IgD-negative memory B cell (primary cell): ENCODE results near the gene FOS. TPM values are rescaled to one million over a fixed set of nuclear protein-coding genes. Genes with fewer than 3 reads are reported as not detected.
A peak's percentile ranks its signal among the peaks of the same experiment; 100 is the strongest.
"Not testable (repeated sequence)": the region's sequence is repeated elsewhere in the genome, so short reads cannot be mapped to it uniquely, and the experiment has no call there.

Source experiments
- H3K27ac Mint-ChIP-seq, 3 donors: one replicate each; pipeline ENCODE4 v1.8.0; 2020 to 2022; ENCODE audit warnings: mild to moderate bottlenecking in 3 of 3, mixed read lengths in 3 of 3, moderate library complexity in 1 of 3
- H3K27me3 Mint-ChIP-seq: one replicate; pipeline ENCODE4 v1.8.0; 2021; ENCODE audit warnings: mixed read lengths
- H3K36me3 Mint-ChIP-seq: one replicate; pipeline ENCODE4 v1.8.0; 2020; ENCODE audit warnings: mild to moderate bottlenecking, mixed read lengths
- H3K4me1 Mint-ChIP-seq, 3 donors: one replicate each; pipeline ENCODE4 v1.8.0; 2020 to 2022; ENCODE audit warnings: mixed read lengths in 3 of 3, mild to moderate bottlenecking in 1 of 3
- H3K4me3 Mint-ChIP-seq, 4 donors: one replicate each; pipeline ENCODE4 v1.8.0; 2020 to 2022; ENCODE audit warnings: mild to moderate bottlenecking in 4 of 4, mixed read lengths in 4 of 4, moderate library complexity in 3 of 4
- H3K9me3 Mint-ChIP-seq, 3 donors: one replicate each; pipeline ENCODE4 v1.8.0; 2020 to 2021; ENCODE audit warnings: mixed read lengths in 3 of 3, mild to moderate bottlenecking in 1 of 3
- polyA plus RNA-seq: library from polyadenylated mRNA; unstranded; fragments of 300-500 nt; fragmentation: Illumina TruSeq; gene quantifications from one replicate; pipeline ENCODE4 v1.2.3, GENCODE V29; 2021

The FOS gene
- polyA plus RNA-seq, 1 donor from 2014 or later = 487 TPM

GRCh38 chr14:75277815-75278421, 710 bp upstream of the FOS start:
- Mint-ChIP-seq H3K9me3 (no peaks in the 10 kb centered on the region), H3K4me1 (peaks cover 30 to 38% (median 35%) of the 10 kb centered on the region in 3 donors), H3K27ac (peak overlapping the region; percentile 97 to 98 (median 97)), H3K27me3 (peaks cover 64% of the 10 kb centered on the region), H3K36me3 (no peaks in the 10 kb centered on the region), H3K4me3 (peak overlapping the region; percentile 88 to 98 (median 96))

- H3K27me3 Mint-ChIP-seq = peaks cover 61% of the 10 kb centered on the region
Measured at GRCh38 chr14:75279153-75279762, 630 bp downstream of the FOS start.

GRCh38 chr14:75279763-75280290, 1.2 kb downstream of the FOS start:
- Mint-ChIP-seq H3K4me3 (peak overlapping the region; percentile 88 to 98 (median 96)), H3K27ac (peak overlapping the region; percentile 97 to 98 (median 97)), H3K4me1 (peaks cover 21 to 31% (median 24%) of the 10 kb centered on the region in 3 donors), H3K36me3 (no peaks in the 10 kb centered on the region), H3K27me3 (peaks cover 58% of the 10 kb centered on the region), H3K9me3 (no peaks in the 10 kb centered on the region)

More at GRCh38 chr14:75279153-75279762, 630 bp downstream of the FOS start:
- Mint-ChIP-seq H3K9me3 (no peaks in the 10 kb centered on the region), H3K27ac (peak overlapping the region; percentile 97 to 98 (median 97)), H3K4me1 (peaks cover 27 to 33% (median 27%) of the 10 kb centered on the region in 3 donors), H3K36me3 (no peaks in the 10 kb centered on the region), H3K4me3 (peak overlapping the region; percentile 88 to 98 (median 96))

- H3K36me3 Mint-ChIP-seq = no peaks in the 10 kb centered on the region
- peak overlapping the region; percentile 83 to 97 (median 92) for H3K4me3 Mint-ChIP-seq
- peaks cover 16 to 25% (median 19%) of the 10 kb centered on the region in 3 donors for H3K4me1 Mint-ChIP-seq
- H3K9me3 Mint-ChIP-seq = no peaks in the 10 kb centered on the region
- peak overlapping the region; percentile 48 to 98 (median 97) for H3K27ac Mint-ChIP-seq
- peaks cover 57% of the 10 kb centered on the region for H3K27me3 Mint-ChIP-seq
Measured at GRCh38 chr14:75280291-75280830, 1.7 kb downstream of the FOS start.

GRCh38 chr14:75280831-75281653, 2.4 kb downstream of the FOS start:
- Mint-ChIP-seq H3K27me3 (peaks cover 55% of the 10 kb centered on the region), H3K36me3 (no peaks in the 10 kb centered on the region), H3K27ac (peak overlapping the region; percentile 55 to 98 (median 80)), H3K4me3 (peak overlapping the region; percentile 9 to 95 (median 65)), H3K4me1 (peaks cover 13 to 25% (median 15%) of the 10 kb centered on the region in 3 donors), H3K9me3 (no peaks in the 10 kb centered on the region)

GRCh38 chr14:75281654-75282019, 3.0 kb downstream of the FOS start:
- H3K27me3 Mint-ChIP-seq = peaks cover 55% of the 10 kb centered on the region
- peak overlapping the region in 2 of 3 donors; percentile 80 to 98 for H3K27ac Mint-ChIP-seq
- H3K4me1 Mint-ChIP-seq = peaks cover 11 to 25% (median 12%) of the 10 kb centered on the region in 3 donors
- H3K9me3 Mint-ChIP-seq = no peaks in the 10 kb centered on the region
- no peaks in the 10 kb centered on the region for H3K36me3 Mint-ChIP-seq
- H3K4me3 Mint-ChIP-seq = peak overlapping the region in 3 of 4 donors; percentile 9 to 95 (median 67)

GRCh38 chr14:75282170-75282554, 3.5 kb downstream of the FOS start:
- peaks cover 9 to 25% (median 10%) of the 10 kb centered on the region in 3 donors for H3K4me1 Mint-ChIP-seq
- H3K36me3 Mint-ChIP-seq = no peaks in the 10 kb centered on the region
- H3K4me3 Mint-ChIP-seq = peak overlapping the region in 1 of 4 donors; percentile 95
- H3K27ac Mint-ChIP-seq = peak overlapping the region in 1 of 3 donors; percentile 98
- H3K27me3 Mint-ChIP-seq = peaks cover 54% of the 10 kb centered on the region
- H3K9me3 Mint-ChIP-seq = no peaks in the 10 kb centered on the region

GRCh38 chr14:75282555-75283161, 4.0 kb downstream of the FOS start:
- Mint-ChIP-seq H3K27me3 (peaks cover 54% of the 10 kb centered on the region), H3K4me1 (peaks cover 10 to 24% (median 10%) of the 10 kb centered on the region in 3 donors), H3K27ac (peak overlapping the region; percentile 67 to 98 (median 75)), H3K4me3 (peak overlapping the region in 2 of 4 donors; percentile 47 to 95)
- H3K9me3 Mint-ChIP-seq, H3K36me3 Mint-ChIP-seq: not testable (repeated sequence)

- Mint-ChIP-seq H3K27me3 (peaks cover 51% of the 10 kb centered on the region), H3K4me1 (peaks cover 6 to 17% (median 8%) of the 10 kb centered on the region in 3 donors), H3K9me3 (no peaks in the 10 kb centered on the region), H3K4me3 (peak overlapping the region in 1 of 4 donors; percentile 95), H3K27ac (peak overlapping the region in 1 of 3 donors; percentile 98), H3K36me3 (no peaks in the 10 kb centered on the region)
Measured at GRCh38 chr14:75283162-75283832, 4.7 kb downstream of the FOS start.

- peaks cover 48% of the 10 kb centered on the region for H3K27me3 Mint-ChIP-seq
Measured at GRCh38 chr14:75283833-75284563, 5.4 kb downstream of the FOS start.

GRCh38 chr14:75285331-75285730, 6.7 kb downstream of the FOS start:
- H3K4me3 Mint-ChIP-seq = no peak overlapping the region
- peaks cover 40% of the 10 kb centered on the region for H3K27me3 Mint-ChIP-seq
- no peaks in the 10 kb centered on the region for H3K9me3 Mint-ChIP-seq

More at GRCh38 chr14:75283833-75284563, 5.4 kb downstream of the FOS start:
- Mint-ChIP-seq H3K36me3 (peaks cover 2% of the 10 kb centered on the region), H3K4me3 (no peak overlapping the region), H3K4me1 (peaks cover 6 to 12% (median 8%) of the 10 kb centered on the region in 3 donors), H3K27ac (peak overlapping the region in 1 of 3 donors; percentile 98), H3K9me3 (no peaks in the 10 kb centered on the region)

GRCh38 chr14:75286313-75286712, 7.7 kb downstream of the FOS start:
- no peaks in the 10 kb centered on the region for H3K9me3 Mint-ChIP-seq
- peak overlapping the region in 1 of 4 donors; percentile 7 for H3K4me3 Mint-ChIP-seq
- peaks cover 0 to 4% (median 2%) of the 10 kb centered on the region in 3 donors for H3K4me1 Mint-ChIP-seq
- H3K27me3 Mint-ChIP-seq = peaks cover 35% of the 10 kb centered on the region
- H3K27ac Mint-ChIP-seq = peak overlapping the region in 1 of 3 donors; percentile 76
- peaks cover 3% of the 10 kb centered on the region for H3K36me3 Mint-ChIP-seq

More at GRCh38 chr14:75285331-75285730, 6.7 kb downstream of the FOS start:
- H3K27ac Mint-ChIP-seq = peak overlapping the region in 1 of 3 donors; percentile 23
- H3K4me1 Mint-ChIP-seq = peaks cover 0 to 6% (median 2%) of the 10 kb centered on the region in 3 donors
- peaks cover 3% of the 10 kb centered on the region for H3K36me3 Mint-ChIP-seq

- Mint-ChIP-seq H3K36me3 (peaks cover 3% of the 10 kb centered on the region), H3K4me3 (peak overlapping the region in 1 of 4 donors; percentile 10), H3K4me1 (peaks cover 3 to 5% (median 3%) of the 10 kb centered on the region in 3 donors), H3K27me3 (peaks cover 19% of the 10 kb centered on the region), H3K9me3 (no peaks in the 10 kb centered on the region), H3K27ac (peak overlapping the region in 1 of 3 donors; percentile 9)
Measured at GRCh38 chr14:75289840-75290388, 11.3 kb downstream of the FOS start.
